PC-3 (cell line): ENCODE measurements around the gene SNCA. TPM values are rescaled to one million over a fixed set of nuclear protein-coding genes. Genes with fewer than 3 reads are reported as not detected.

Source experiments
- ATAC-seq: fragments of 200-7000 bp; cut with Tn5 transposase; 2 replicates; pipeline ENCODE4 v1.9.1; 2020; ENCODE audit warnings: mild to moderate bottlenecking, moderate library complexity
- BruUV-seq: library from RNA; stranded (reverse); fragments of 400-500 nt; replicated peaks from 2 replicates; lab custom pipeline; 2021; lab: Mats Ljungman, UMichigan
- CTCF ChIA-PET: fragments of 300-600 bp; sonication (Branson Sonifier 250); formaldehyde crosslinking; loops from one replicate; lab custom pipeline; 2022; ENCODE audit warnings: antibody characterized with exemption; lab: Charles Lee
- POLR2A ChIA-PET: fragments of 300-600 bp; sonication (Branson Sonifier 250); formaldehyde crosslinking; loops from one replicate; lab custom pipeline; 2022; ENCODE audit warnings: antibody characterized with exemption; ENCODE audit not compliant: unreplicated experiment; lab: Charles Lee
- DNase-seq: peaks from one replicate; pipeline ENCODE4 v3.0.0-alpha.2; 2015
- H2AFZ ChIP-seq: fragments of 300-600 bp; sonication (generic); 2 replicates; pipeline ENCODE4 v1.6.0; 2016; ENCODE audit warnings: antibody characterized with exemption, low read length
- H3F3A ChIP-seq: fragments of 300-600 bp; sonication (generic); one replicate; pipeline ENCODE4 v1.6.0; 2017; ENCODE audit warnings: antibody characterized with exemption, low read length, control low read depth, mild to moderate bottlenecking; ENCODE audit not compliant: unreplicated experiment
- H3K27ac ChIP-seq: fragments of 300-600 bp; sonication (generic); 2 replicates; pipeline ENCODE4 v1.5.1; 2016; ENCODE audit warnings: mild to moderate bottlenecking, low read length
- H3K27me3 ChIP-seq: fragments of 300-600 bp; sonication (generic); 2 replicates; pipeline ENCODE4 v1.6.1; 2016; ENCODE audit warnings: low read length, mixed read lengths
- H3K36me3 ChIP-seq: fragments of 300-600 bp; sonication (generic); 2 replicates; pipeline ENCODE4 v1.6.1; 2016; ENCODE audit warnings: low read depth, mixed run types, low read length, mixed read lengths
- H3K4me1 ChIP-seq: fragments of 300-600 bp; sonication (generic); 2 replicates; pipeline ENCODE4 v1.5.1; 2016; ENCODE audit warnings: low read length; ENCODE audit not compliant: insufficient read depth
- H3K4me2 ChIP-seq: fragments of 300-600 bp; sonication (generic); 2 replicates; pipeline ENCODE4 v1.6.0; 2016; ENCODE audit warnings: low read length
- H3K4me3 ChIP-seq: fragments of 300-600 bp; sonication (generic); 2 replicates; pipeline ENCODE4 v1.5.1; 2016; ENCODE audit warnings: mild to moderate bottlenecking, low read length, mixed read lengths
- H3K79me2 ChIP-seq: fragments of 300-600 bp; sonication (generic); 2 replicates; pipeline ENCODE4 v1.6.1; 2017; ENCODE audit warnings: low read length, mixed read lengths
- H3K9ac ChIP-seq: fragments of 300-600 bp; sonication (generic); 2 replicates; pipeline ENCODE4 v1.6.0; 2016; ENCODE audit warnings: mild to moderate bottlenecking, low read length
- H3K9me2 ChIP-seq: fragments of 300-600 bp; sonication (generic); replicated peaks from 2 replicates; pipeline ENCODE4 v1.6.1; 2016; ENCODE audit warnings: mixed run types, low read length, mixed read lengths
- H3K9me3 ChIP-seq: fragments of 300-600 bp; sonication (generic); 2 replicates; pipeline ENCODE4 v1.6.1; 2016; ENCODE audit warnings: low read length, mixed read lengths
- H4K20me1 ChIP-seq: fragments of 300-600 bp; sonication (generic); 2 replicates; pipeline ENCODE4 v1.6.1; 2016; ENCODE audit warnings: low read length, mixed read lengths
- EZH2 ChIP-seq: fragments of 300-600 bp; sonication (generic); IDR thresholded peaks from one replicate; pipeline ENCODE4 v1.6.1; 2017; ENCODE audit warnings: antibody characterized with exemption, mild to moderate bottlenecking, low read length; ENCODE audit not compliant: unreplicated experiment
- EZH2phosphoT487 ChIP-seq: fragments of 300-600 bp; sonication (generic); IDR thresholded peaks from 2 replicates; pipeline ENCODE4 v1.6.1; 2018; ENCODE audit warnings: mild to moderate bottlenecking, antibody characterized with exemption, low read length, borderline replicate concordance
- intact Hi-C: fragments of 100-400 bp; cut with micrococcal nuclease; formaldehyde crosslinking; loops from 2 replicates; pipeline ENCODE4 v1.9.0; 2023
- total RNA-seq: library from RNA; depleted of rRNA; stranded (reverse); fragments of >200 nt; gene quantifications from 2 replicates; pipeline ENCODE4 v1.2.3, GENCODE V29; 2014
- TF ChIP-seq, protein P1 (sequence below): fragments of 300-600 bp; sonication (generic); conservative IDR thresholded peaks from 2 replicates; pipeline ENCODE4 v1.5.1; 2017; ENCODE audit warnings: antibody characterized with exemption, low read depth, mild to moderate bottlenecking, low read length

SNCA gene
- total RNA-seq, 1 experiment from 2014 or later = 1.2 TPM

DNA sequence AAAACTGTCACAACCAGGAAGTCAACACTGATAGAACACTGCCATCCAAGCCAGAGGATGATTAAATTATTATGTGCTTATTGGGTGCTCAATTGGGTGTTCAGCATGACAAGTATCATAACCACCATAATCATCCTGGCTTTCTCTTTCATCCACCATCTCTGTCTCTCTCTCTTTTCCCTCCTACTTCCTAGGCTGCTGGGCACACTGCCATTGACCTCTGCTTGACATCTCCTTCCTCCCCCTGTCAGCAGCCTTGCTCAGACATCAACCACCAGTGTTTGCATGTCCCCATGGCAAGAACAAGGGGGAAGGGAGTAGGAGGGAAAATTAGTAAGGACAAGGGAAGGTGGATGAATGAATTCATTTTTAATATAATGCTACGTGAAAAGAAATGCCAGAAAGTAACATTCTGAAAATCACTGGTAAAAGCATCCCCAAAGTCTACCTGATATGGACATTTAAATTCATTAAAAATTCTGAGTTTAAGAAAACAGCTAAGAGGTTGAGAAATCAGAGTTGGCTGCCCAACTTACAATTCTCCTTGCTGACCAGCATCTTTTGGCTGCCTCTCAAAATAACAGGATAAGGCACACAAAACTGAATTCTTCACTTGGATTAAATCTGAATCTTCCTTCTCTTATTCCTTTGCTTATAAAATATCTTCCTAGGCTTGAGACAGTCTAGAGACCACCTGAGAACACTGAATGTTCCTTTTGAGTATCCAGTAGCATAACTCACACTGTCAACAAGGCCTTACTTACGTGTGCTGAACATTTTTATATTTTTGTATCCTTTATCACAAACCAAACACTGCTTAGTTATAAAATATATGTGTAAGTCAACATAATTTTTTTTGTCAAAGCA is 48.5 kb downstream of the SNCA start:
- Histone ChIP-seq H3K9me2 (no peaks in the 10 kb centered on the region), H3K4me2 (no peak overlapping the region), H4K20me1 (no peaks in the 10 kb centered on the region), H2AFZ (no peak overlapping the region), H3K4me3 (no peak overlapping the region), H3K27ac (no peak overlapping the region), H3K36me3 (no peaks in the 10 kb centered on the region), H3K27me3 (peaks cover 6% of the 10 kb centered on the region), H3K4me1 (no peaks in the 10 kb centered on the region), H3K9me3 (no peaks in the 10 kb centered on the region), H3F3A (no peaks in the 10 kb centered on the region), H3K9ac (no peak overlapping the region), H3K79me2 (no peaks in the 10 kb centered on the region)
- ChIA-PET POLR2A (no interaction called here), CTCF (no interaction called here)
- no TSS peak for BruUV-seq
- TF ChIP-seq, protein P1, sequence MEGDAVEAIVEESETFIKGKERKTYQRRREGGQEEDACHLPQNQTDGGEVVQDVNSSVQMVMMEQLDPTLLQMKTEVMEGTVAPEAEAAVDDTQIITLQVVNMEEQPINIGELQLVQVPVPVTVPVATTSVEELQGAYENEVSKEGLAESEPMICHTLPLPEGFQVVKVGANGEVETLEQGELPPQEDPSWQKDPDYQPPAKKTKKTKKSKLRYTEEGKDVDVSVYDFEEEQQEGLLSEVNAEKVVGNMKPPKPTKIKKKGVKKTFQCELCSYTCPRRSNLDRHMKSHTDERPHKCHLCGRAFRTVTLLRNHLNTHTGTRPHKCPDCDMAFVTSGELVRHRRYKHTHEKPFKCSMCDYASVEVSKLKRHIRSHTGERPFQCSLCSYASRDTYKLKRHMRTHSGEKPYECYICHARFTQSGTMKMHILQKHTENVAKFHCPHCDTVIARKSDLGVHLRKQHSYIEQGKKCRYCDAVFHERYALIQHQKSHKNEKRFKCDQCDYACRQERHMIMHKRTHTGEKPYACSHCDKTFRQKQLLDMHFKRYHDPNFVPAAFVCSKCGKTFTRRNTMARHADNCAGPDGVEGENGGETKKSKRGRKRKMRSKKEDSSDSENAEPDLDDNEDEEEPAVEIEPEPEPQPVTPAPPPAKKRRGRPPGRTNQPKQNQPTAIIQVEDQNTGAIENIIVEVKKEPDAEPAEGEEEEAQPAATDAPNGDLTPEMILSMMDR = no peak
- TF ChIP-seq EZH2 (no peak), EZH2phosphoT487 (no peak)
- ATAC-seq = no peak
- intact Hi-C loops = no loop called here
- DNase-seq = no peak

DNA sequence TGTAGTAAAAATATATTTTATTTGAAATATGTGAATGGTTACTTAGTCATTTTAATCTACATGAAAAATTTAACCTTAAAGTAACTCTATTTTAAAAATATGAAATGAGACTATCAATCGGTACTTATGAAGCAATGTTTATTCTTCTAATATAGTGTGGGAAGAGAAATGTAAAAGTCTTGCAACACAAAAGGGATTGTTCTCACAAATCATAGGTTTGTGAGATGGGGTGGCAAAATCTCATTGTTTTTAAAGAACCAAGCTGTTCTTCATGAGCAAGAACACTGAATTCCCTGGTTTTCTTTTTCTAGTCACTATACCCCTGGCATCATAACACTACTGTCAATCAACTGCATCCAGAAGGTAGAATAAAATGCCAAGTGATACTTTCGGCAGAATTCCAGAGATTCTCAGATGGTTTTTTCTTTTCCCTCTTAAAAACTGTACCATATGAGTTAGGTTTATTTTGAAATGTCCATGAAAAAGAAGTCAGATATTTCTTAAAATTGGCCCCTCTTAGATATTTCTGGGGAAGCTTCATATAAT is 52.2 kb downstream of the SNCA start:
- no TSS peak for BruUV-seq
- no peaks in the 10 kb centered on the region for H3K9me2 ChIP-seq
- no peak overlapping the region for H3K4me3 ChIP-seq
- no peak overlapping the region for H3K4me2 ChIP-seq
- H4K20me1 ChIP-seq = no peaks in the 10 kb centered on the region
- DNase-seq (no peak), ATAC-seq (no peak)
- no peak overlapping the region for H3K9ac ChIP-seq
- no peaks in the 10 kb centered on the region for H3K36me3 ChIP-seq
- CTCF ChIA-PET = no interaction called here
- H2AFZ ChIP-seq = no peak overlapping the region
- no peaks in the 10 kb centered on the region for H3K79me2 ChIP-seq
- H3F3A ChIP-seq = no peaks in the 10 kb centered on the region
- no peaks in the 10 kb centered on the region for H3K4me1 ChIP-seq
- TF ChIP-seq, protein P1 = no peak
- TF ChIP-seq EZH2 = no peak
- no peak for TF ChIP-seq EZH2phosphoT487
- intact Hi-C loops = no loop called here
- no peaks in the 10 kb centered on the region for H3K9me3 ChIP-seq
- no peak overlapping the region for H3K27ac ChIP-seq
- POLR2A ChIA-PET = no interaction called here
- H3K27me3 ChIP-seq = peaks cover 18% of the 10 kb centered on the region

DNA sequence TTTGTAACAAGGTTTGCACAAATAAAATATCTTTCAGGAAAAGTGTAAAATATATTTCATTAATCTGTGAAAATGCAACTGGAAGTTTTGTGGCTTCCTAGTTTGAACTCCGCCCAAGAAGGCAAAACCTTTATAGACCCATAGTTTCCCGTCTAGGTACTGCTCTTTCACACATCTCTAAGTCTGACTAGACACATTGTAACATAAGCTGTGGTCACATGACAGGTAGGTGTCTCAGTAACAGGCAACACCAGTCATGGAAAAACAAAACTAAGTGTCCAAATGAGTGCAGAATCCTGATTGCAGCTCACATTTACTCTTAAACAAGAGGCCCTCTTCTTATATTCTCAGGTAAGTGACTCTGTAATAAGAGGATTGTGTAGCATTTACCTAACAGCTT is 55.6 kb downstream of the SNCA start:
- Histone ChIP-seq H3K9me3 (no peaks in the 10 kb centered on the region), H3K36me3 (no peaks in the 10 kb centered on the region), H2AFZ (no peak overlapping the region), H3K79me2 (no peaks in the 10 kb centered on the region), H3K4me3 (no peak overlapping the region), H3K9me2 (no peaks in the 10 kb centered on the region), H3K4me2 (no peak overlapping the region), H3K4me1 (no peaks in the 10 kb centered on the region), H4K20me1 (no peaks in the 10 kb centered on the region), H3K27ac (no peak overlapping the region), H3K9ac (no peak overlapping the region), H3K27me3 (peaks cover 18% of the 10 kb centered on the region), H3F3A (no peaks in the 10 kb centered on the region)
- ATAC-seq (no peak), DNase-seq (no peak)
- POLR2A ChIA-PET = no interaction called here
- BruUV-seq = no TSS peak
- CTCF ChIA-PET = no interaction called here
- intact Hi-C loops = no loop called here
- no peak for TF ChIP-seq EZH2phosphoT487
- TF ChIP-seq EZH2 = no peak
- TF ChIP-seq, protein P1 = no peak
